ENCODE measurements around the gene NFKBIE.

DNA sequence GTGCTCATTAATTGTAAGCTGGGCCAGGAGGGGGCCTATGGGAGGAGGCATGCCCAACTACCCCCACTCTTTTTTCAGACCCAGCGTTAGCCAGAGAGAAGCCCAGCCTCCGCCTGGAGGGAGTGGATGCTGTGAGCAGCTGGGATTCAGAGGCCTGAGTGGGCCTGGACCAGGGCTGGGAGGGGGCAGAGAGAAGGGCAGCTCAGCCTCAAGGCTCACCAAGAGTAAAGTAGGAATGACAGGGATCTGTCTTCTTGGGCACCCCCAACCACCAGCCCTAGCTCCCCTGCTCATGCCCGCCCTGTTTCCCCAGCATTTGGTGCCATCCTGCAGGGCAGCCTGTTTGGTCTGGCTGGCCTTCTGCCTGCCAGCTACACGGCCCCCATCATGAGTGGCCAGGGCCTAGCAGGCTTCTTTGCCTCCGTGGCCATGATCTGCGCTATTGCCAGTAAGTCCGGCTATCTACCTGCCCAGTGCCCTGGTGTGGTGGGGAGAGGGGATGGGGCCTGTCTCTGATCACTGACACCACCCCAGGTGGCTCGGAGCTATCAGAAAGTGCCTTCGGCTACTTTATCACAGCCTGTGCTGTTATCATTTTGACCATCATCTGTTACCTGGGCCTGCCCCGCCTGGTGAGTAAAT lies 35.2 kb downstream of the NFKBIE start:
- TF ChIP-seq, protein P1, sequence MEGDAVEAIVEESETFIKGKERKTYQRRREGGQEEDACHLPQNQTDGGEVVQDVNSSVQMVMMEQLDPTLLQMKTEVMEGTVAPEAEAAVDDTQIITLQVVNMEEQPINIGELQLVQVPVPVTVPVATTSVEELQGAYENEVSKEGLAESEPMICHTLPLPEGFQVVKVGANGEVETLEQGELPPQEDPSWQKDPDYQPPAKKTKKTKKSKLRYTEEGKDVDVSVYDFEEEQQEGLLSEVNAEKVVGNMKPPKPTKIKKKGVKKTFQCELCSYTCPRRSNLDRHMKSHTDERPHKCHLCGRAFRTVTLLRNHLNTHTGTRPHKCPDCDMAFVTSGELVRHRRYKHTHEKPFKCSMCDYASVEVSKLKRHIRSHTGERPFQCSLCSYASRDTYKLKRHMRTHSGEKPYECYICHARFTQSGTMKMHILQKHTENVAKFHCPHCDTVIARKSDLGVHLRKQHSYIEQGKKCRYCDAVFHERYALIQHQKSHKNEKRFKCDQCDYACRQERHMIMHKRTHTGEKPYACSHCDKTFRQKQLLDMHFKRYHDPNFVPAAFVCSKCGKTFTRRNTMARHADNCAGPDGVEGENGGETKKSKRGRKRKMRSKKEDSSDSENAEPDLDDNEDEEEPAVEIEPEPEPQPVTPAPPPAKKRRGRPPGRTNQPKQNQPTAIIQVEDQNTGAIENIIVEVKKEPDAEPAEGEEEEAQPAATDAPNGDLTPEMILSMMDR (IDR thresholded peaks at IDR 0.05), result no peak
- no peak for TF ChIP-seq POLR2A (IDR thresholded peaks at IDR 0.05)
- no peak for TF ChIP-seq POLR2AphosphoS5 (IDR thresholded peaks at IDR 0.05)
